ENCODE data around the gene GPX2.

Gene GPX2

GRCh38 chr14:64942531-64943111, at the start of gene GPX2:
TSS of gene GPX2 (minus strand) at chr14:64942745. CDS start at chr14:64942726, 19 bp downstream.
- TF ChIP-seq CTCF (IDR thresholded peaks at IDR 0.05; ENCODE audit: extremely low read depth, missing control alignments): no peak
- no peak for DNase-seq (ENCODE audit: low spot score)

GRCh38 chr14:64990939-64991338, 48.4 kb upstream of the GPX2 start:
- DNase-seq (ENCODE audit: low spot score): no peak
- no peak for TF ChIP-seq CTCF (IDR thresholded peaks at IDR 0.05; ENCODE audit: extremely low read depth, missing control alignments)

GRCh38 chr14:64990296-64990695, 47.8 kb upstream of the GPX2 start:
- no peak for TF ChIP-seq CTCF (IDR thresholded peaks at IDR 0.05; ENCODE audit: extremely low read depth, missing control alignments)
- no peak for DNase-seq (ENCODE audit: low spot score)

GRCh38 chr14:64987438-64987767, 44.9 kb upstream of the GPX2 start:
- no peak for TF ChIP-seq CTCF (IDR thresholded peaks at IDR 0.05; ENCODE audit: extremely low read depth, missing control alignments)
- no peak for DNase-seq (ENCODE audit: low spot score)

- peak; percentile 92 for DNase-seq (ENCODE audit: low spot score)
- peak; percentile 91 for TF ChIP-seq CTCF (IDR thresholded peaks at IDR 0.05; ENCODE audit: extremely low read depth, missing control alignments)
Observed at GRCh38 chr14:64986648-64987437, 44.3 kb upstream of the GPX2 start, which contains the start of gene FNTB. TSS of gene FNTB (plus strand) at chr14:64986895. CDS start at chr14:64986954, 59 bp downstream.

- TF ChIP-seq CTCF (IDR thresholded peaks at IDR 0.05; ENCODE audit: extremely low read depth, missing control alignments): peak; percentile 44
- peak; percentile 47 for DNase-seq (ENCODE audit: low spot score)
Observed at GRCh38 chr14:64983439-64984310, 41.1 kb upstream of the GPX2 start.

Measured in GM20000 (cell line).